ENCODE data around the gene MBLAC1.

MBLAC1 gene

GRCh38 chr7:100174582-100174981 is 47.8 kb downstream of the MBLAC1 start:
- no peak for DNase-seq (ENCODE audit: extremely low spot score)
- ChIA-PET POLR2A (no interaction called here), CTCF (no interaction called here)
- TF ChIP-seq SP1 (IDR thresholded peaks at IDR 0.05) (no peak), NFRKB (IDR thresholded peaks at IDR 0.05) (no peak), BHLHE40 (IDR thresholded peaks at IDR 0.05; ENCODE audit: borderline replicate concordance) (no peak), FOXA1 (IDR thresholded peaks at IDR 0.05) (no peak), CTBP1 (IDR thresholded peaks at IDR 0.05; ENCODE audit: borderline replicate concordance) (no peak), TARDBP (IDR thresholded peaks at IDR 0.05) (no peak), ARNT (IDR thresholded peaks at IDR 0.05) (no peak), PKNOX1 (IDR thresholded peaks at IDR 0.05) (no peak), LEF1 (IDR thresholded peaks at IDR 0.05; ENCODE audit: borderline replicate concordance) (no peak), HDGF (IDR thresholded peaks at IDR 0.05; ENCODE audit: borderline replicate concordance) (no peak)

GRCh38 chr7:100175296-100175935 is 48.6 kb downstream of the MBLAC1 start:
- ChIA-PET CTCF (interaction anchor here (0.6 kb wide), 1 partner anchor 41 kb away, joined by 9 read pairs; no protein-coding TSS in a partner anchor), POLR2A (no interaction called here)
- no peak for DNase-seq (ENCODE audit: extremely low spot score)
- TF ChIP-seq L3MBTL2 (conservative IDR thresholded peaks at IDR 0.05): no peak

DNA sequence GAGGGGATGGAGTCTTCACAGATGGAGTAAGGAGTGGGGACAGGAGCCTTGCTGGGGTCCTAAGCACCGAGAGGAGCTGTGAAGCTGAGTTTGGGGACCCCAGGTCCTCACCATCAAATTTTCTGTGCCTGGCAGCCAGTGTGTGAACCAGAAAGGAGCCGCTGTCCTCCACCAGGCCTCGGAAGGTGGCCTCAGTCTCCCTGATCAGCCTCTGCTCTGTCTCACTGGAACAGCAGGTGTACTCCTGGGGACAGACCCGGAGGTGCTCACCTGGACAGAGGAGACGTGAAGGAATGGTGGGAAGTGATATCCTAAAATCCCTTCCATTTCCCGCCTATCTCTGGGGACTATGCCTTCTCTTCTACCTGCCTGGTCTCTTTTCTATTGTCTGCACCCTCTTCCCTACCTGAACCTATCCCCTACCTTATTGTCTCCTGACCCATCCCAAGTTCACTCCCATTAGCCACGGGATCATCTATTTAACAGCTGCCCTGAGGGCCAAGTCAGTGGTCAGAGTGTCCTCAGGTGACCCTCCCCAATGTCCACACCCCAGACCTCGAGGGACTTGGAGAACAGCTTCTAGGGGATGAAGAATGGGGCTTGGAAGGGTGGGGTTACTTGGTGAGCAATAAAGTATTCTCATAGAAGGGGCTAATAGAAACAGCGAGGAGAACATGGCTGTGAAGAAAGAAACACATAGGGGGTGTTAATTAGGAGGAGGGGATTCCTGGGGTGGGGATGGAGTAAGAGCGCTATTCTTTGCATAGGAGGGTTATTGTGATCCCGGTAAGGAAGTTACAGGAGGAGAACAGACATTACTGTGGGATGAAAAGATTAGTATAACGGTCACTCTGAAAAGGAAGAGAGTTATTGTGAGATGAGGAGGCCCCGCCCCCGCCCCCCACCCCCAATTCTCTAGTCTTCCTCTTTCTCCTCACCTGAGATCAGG is 49.6 kb downstream of the MBLAC1 start:
- DNase-seq (ENCODE audit: extremely low spot score): no peak
- no peak for TF ChIP-seq SUZ12 (IDR thresholded peaks at IDR 0.05)
- TF ChIP-seq ARNT (IDR thresholded peaks at IDR 0.05): no peak
- ChIA-PET CTCF (interaction anchor here (0.6 to 1.3 kb wide), 4 partner anchors 9 to 42 kb away, joined by 3 to 9 read pairs (median 4); no protein-coding TSS in a partner anchor), POLR2A (interaction anchor here (1.0 to 1.7 kb wide), 6 partner anchors 9 to 75 kb away, joined by 3 to 12 read pairs (median 3); partner anchors contain the start of genes AP4M1, GAL3ST4 and LAMTOR4)

GRCh38 chr7:100177045-100178001 is 50.6 kb downstream of the MBLAC1 start, which contains the start of the genes GPC2 and STAG3:
Gene GPC2, minus strand, starts transcription at chr7:100177381. Its CDS starts 182 bp downstream, at chr7:100177199.
Gene STAG3, plus strand, starts transcription at chr7:100177918. Its CDS starts 2,639 bp downstream, at chr7:100180557.
- ChIA-PET POLR2A (interaction anchor here (0.5 to 1.7 kb wide), 8 partner anchors 10 to 76 kb away, joined by 3 to 12 read pairs (median 3); partner anchors contain the start of genes AP4M1, GAL3ST4 and LAMTOR4), CTCF (interaction anchor here (0.6 to 1.3 kb wide), 5 partner anchors 10 to 391 kb away, joined by 3 to 6 read pairs (median 4); no protein-coding TSS in a partner anchor)
- DNase-seq (ENCODE audit: extremely low spot score): peak; percentile 96
- TF ChIP-seq PKNOX1 (IDR thresholded peaks at IDR 0.05) (no peak; the same call in 1 of the 2 replicates), ELF4 (IDR thresholded peaks at IDR 0.05) (no peak), HDGF (IDR thresholded peaks at IDR 0.05; ENCODE audit: borderline replicate concordance) (0 out of 2 replicates have a peak, but pooled peaks have one; percentile 42), ARNT (IDR thresholded peaks at IDR 0.05) (no peak), L3MBTL2 (conservative IDR thresholded peaks at IDR 0.05) (peak; percentile 99)

Data from HEK293T (cell line).